Glomerular visceral epithelial cell (primary cell): ENCODE measurements around the gene PPARA.
A peak's percentile ranks its signal among the peaks of the same experiment; 100 is the strongest.
"Not testable (repeated sequence)": the region's sequence is repeated elsewhere in the genome, so short reads cannot be mapped to it uniquely, and the experiment has no call there.

Experiments used
- DNase-seq: peaks from one replicate; pipeline ENCODE4 v3.0.0-alpha.2; 2016; ENCODE audit errors: extremely low spot score

Gene PPARA

DNA sequence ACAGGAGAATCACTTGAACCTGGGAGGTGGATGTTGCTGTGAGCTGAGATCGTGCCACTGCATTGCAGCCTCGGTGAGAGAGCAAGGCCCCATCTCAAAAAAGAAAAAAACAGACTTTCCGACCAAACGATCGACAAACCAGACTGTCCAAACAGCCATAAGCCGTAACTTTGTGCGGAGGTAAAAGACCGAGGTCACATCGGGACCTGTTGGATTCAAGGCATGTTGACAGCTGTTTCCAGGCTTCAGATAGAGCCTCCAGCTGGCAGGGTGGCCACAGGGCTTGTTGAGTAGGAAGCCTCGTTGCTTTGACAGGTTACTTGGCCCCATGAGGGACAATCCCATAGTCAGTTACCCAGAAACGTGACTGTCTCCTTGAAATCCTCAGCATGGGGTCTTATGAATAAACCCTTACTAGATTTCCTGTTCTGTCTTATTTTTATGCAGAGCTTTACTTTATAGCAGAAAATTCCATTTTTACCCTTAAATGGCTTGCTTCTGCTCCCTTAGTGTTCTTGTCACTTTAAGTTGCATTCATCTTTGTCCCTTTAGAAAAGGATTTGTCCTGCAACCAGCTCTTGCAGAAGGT, 22.3 kb downstream of the PPARA start:
- no peak for DNase-seq

DNA sequence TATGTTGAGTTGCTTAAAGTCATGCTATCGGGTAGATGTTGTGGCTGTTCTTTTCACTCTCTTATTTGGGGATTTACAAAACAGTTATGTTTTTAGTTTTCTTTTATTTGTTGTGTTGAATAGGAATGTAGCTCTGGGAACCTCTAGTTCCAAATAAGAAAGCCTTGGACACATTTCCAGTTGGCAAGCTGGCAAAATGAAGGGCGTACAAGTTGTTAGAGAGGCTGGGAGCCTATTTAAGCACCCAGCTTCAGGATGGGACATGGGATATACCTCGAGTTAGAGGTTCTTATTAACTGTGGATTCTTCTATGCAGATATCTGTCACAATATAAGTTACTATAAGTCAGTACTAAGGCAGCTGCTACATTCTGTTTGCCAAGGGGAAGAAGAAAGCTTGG, 22.8 kb downstream of the PPARA start:
- no peak for DNase-seq

DNA sequence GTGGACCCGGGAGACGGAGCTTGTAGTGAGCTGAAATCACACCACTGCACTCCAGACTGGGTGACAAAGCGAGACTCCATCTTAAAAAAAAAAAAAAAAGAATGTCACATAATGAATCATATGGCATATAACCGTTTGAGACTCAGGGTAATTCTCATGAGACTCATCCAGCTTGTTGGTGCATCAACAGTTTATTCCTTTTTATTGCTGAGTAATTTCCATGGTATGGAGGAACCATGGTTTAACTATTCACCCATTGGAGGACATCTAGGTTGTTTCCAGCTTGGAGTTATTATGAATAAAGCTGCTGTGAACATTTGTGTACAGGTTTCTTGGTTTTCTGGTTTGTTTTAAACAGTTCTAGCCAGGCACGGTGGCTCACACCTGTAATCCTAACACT, 25.3 kb downstream of the PPARA start:
- DNase-seq = no peak

DNA sequence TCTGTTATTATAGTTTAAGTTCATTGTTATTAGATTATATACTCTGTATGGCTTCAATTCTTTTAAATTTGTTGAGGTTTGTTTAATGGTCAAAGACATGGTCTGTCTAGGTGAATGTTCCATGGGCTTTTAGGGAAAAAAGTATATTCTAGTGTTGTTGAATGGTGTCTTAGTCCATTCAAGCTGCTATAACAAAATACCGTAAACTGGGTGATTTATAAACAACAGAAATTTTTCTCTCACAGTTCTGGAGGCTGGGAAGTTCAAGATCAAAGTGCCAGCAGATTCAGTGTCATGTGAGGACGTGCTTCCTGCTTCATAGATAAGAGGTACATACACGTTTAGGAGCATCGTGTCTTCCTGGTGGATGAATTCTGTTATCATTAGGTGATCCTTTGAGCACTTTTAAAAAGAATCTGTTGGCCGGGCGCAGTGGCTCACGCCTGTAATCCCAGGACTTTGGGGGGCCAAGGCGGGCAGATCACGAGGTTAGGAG, 26.2 kb downstream of the PPARA start:
- no peak for DNase-seq

DNA sequence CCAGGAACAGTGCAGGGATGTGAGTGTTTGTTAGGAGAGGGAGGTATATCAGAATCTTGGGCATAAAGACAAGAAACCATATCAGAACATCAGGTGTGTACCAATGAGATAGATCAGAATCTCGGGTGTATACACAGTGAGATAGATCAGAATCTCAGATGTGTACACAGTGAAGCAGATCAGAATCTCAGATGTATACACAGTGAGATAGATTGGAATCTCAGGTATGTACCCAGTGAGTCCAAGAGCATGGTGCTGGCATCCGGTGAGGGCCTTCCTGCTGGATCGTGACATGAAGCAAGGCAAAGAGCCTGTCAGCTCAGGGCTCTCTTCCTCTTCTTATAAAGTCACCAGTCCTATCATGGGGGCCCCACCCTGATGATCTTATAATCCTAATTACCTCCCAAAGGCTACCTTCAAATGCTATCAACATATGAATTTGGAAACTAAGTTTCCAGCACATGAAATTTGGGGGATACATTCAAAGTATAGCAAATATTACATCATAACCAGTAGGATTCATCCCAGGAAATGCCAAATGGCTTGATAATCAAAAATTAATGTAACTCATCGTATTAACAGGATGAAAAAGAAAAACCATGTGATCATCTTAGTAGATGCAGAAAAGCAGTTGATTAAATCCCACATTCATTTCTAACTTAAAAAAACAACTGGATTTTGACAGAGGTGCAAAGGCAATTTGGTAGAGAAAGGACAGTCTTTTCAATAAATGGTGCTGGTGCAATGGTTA, 28.6 kb downstream of the PPARA start:
- DNase-seq = no peak

DNA sequence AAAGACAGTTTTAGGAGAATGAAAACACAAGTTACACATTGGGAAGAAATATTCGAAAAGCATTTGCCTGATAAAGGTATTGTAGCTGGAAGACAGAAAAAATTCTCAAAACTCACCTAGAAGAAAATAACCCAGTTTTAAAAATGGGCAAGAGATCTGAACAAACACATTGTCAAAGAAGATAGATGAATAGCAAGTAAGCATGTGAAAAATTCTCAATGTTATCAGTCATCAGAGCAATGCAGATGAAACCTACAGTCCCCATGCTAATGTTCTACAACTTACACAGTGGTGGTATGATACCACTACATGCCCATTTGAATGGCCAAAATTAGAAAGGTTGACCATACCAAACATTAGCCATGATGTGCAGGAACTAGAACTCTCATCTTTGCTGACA, 29.4 kb downstream of the PPARA start:
- no peak for DNase-seq

DNA sequence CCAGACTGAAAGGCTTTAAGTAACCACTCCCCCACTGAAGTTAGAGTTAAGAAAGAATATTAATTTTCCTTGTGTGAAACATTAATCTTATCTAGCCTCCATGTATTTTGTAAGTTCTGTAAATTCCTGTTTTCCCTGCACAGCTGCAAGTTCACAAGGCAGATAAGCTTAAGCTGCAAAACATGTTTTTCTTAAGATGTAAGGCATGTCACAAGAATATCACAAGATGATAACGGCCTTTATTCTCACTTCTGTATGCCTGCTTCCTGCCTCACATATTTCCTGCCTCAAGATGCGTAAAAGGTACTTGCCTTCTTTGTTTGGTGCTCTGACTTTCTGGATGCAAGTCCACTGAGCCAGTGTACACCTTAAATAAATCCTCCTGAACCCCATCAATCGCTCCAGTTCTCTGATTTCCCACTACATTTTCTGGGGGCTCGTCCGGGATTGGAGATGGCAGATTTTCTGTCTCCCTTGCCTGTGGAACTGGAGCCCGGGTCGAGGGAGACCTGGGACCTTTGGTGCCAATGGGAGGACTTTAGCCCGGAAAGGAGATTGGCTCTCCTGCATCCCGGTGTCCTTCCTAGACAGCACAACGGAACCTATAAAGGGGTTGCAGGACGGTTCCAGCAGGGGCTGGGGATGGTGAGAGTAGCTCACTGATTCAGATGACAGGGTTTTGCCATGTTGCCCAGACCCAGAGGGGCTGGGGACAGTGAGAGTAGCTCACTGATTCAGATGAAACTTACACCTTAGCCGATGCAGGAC, 30.2 kb downstream of the PPARA start:
- DNase-seq = no peak

DNA sequence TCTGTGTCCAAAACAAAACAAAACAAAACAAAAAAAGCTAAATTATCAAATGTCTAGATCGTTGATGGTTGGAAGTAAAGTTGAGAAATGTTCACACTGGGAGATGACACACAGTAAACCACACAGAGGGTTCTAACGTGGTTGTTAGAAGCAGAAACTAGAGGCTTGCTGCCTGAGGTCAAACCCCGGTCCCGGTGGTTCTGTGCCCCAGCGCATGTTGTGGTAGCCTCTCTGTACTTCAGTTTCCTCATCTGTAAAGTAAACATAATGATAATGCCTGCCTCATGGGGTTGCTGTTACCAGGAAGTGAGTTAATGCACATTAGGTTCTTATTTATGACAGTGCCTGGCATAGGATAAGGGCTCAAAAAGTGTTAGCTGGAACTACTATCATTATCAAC, 33.4 kb downstream of the PPARA start:
- DNase-seq = no peak

DNA sequence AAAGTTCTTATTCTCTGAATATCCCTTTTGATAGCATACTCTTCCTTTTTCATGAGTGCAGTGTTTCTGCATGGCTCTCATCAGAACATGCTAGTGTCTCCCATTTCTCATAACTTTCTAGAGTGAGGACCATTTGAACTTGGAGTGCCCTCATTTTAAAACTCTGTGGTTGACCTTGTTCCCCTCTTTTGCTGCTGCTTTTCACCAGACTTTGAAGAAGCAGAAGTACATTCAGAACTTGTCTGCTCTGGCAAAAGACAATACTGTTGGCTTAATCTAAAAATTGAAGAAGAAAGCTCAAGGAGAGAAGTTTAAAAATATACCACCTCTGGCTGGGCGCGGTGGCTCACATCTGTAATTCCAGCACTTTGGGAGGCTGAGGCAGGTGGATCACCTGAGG, 35.0 kb downstream of the PPARA start:
- DNase-seq = no peak

DNA sequence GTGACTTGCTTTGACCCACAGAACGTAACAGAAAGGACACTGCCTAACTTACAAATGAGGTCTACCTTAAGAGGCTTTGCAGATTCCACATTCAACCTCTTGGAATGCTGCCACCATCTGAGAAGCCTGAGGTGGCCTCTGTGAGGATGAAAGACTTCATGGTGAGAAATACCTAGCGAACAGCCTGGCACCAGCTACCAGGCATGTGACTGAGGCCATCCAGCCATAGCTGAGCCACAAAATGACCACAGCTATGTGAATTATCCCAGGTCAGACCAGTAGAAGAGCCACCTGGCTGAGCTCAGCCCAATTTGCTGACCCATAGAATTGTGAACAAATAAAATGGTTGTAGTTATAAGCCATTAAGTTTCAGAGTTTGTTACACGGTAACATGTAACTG, 37.5 kb downstream of the PPARA start:
- DNase-seq = peak; percentile 88

DNA sequence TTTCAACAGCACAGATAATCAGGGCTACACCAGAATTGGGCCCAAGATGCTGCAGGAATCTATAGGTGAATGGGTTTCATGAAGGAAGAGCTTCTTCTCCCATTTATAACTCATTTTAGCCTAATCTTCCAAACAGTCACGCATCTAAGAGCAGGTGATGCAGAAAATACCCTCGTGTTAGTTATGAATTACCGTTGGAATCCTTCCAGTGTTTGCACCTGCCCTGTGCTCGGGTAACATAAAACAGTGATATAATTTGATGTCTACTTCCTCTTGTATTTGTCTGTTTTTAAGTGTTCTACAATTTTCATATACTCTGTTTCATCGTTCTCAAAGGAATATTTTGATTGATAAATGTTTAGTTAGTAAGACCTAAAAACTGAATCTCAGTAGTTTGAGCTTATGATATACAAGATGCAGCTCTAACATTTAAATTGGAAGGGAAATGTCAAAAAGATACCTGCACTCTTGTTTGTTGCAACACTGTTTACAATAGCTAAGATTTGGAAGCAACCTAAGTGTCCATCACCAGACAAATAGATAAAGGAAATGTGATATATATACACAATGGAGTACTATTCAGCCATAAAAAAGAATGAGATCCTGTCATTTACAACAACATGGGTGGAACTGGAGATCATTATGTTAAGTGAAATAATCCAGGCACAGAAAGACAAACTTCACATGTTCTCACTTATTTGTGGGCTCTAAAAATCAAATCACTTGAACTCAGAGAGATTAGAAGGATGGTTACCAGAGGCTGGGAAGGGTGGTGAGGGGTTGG, 42.1 kb downstream of the PPARA start:
- no peak for DNase-seq

DNA sequence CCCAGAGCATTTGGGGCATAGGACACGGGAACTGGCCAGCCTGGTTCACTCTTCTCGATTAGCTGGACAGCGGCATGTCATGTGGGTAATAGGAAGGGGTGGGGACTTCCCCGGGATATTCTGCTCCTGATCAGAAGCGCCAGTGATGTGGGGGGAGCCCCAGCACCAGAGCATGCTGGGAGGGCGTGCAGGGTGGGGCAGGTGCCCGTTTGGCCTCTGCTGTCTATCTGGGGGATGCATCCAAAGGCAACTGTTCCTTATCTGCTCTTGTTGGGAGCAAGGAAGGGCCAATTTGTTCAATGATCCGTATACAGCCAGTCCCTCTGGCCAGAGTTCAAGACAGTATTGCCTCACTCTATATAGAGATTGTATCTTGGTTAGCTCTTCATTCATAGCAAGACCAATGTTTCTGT, 43.6 kb downstream of the PPARA start:
- no peak for DNase-seq

DNA sequence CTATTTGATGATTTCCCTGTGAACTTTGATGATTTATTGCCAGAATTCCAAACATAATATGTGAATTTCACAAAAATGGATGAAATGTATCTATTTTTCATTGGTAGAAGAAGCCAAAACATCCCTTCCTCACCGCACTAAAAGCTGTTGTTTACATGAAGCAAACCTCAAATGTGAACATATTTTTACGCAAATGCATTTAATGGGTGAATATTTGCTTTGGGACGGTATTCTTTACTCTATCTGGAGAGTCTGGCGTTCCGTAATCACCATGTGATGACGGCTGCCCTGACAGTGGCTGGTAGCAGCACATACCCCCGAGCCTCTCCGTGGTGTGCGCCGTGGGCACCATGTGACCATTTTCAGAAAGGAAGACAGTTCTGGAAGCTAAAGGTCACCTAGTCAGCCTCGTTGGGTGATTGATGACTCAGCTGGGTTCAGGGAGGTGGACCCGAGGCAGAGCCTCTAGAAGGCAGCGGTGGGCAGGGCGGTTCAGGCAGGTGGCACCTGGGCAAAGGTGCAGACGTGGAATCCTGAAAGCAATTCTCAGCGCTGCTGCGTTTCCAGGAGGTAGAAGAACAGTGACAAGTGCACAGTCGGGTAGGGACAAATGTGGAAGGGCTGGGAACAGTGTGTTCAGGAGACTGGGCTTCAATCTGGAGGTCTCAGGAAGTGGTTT, 45.3 kb downstream of the PPARA start:
- DNase-seq = no peak

DNA sequence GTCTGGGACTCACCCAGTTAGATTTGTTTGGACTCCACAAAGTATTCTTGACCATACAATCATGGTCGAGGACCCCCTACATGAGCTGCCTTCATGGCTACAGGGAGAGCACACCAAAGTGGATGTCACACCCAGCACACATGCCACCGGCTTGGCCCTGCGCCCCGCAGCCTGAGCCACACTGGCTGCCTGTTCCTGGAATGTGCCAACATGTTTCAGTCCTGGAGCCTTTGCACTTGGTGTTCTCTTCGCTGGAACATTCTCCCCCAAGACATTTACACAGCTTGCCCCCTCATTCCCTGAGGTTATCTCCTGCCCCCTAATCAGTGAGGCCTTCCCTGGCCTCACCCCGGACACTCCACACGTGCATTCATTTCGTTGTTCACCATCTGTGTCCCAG, 46.0 kb downstream of the PPARA start:
- DNase-seq = no peak

DNA sequence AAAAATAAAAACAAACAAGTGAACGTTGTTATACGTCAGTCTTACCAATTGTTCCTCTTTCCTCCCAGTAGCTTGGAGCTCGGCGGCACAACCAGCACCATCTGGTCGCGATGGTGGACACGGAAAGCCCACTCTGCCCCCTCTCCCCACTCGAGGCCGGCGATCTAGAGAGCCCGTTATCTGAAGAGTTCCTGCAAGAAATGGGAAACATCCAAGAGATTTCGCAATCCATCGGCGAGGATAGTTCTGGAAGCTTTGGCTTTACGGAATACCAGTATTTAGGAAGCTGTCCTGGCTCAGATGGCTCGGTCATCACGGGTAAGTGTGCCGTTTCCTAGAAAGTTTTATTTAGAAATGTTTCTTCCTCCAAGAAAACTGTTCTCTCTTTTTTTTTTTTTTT, 47.9 kb downstream of the PPARA start:
- no peak for DNase-seq

DNA sequence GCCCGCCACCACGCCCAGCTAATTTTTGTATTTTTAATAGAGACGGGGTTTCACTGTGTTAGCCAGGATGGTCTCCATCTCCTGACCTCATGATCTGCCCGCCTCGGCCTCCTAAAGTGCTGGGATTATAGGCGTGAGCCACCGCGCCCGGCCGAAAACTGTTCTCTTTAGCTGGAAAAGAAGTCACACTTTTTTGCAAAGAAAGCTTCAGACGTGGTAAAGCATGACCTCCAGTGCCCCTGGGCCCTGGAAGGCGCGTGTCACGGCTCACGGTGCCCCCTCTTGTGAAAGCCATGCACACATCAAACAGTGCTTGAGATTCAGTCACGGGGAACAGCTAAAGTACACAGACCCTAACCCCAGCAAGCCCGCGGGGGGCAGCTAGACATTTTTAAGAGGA, 48.5 kb downstream of the PPARA start:
- not testable (repeated sequence) for DNase-seq

DNA sequence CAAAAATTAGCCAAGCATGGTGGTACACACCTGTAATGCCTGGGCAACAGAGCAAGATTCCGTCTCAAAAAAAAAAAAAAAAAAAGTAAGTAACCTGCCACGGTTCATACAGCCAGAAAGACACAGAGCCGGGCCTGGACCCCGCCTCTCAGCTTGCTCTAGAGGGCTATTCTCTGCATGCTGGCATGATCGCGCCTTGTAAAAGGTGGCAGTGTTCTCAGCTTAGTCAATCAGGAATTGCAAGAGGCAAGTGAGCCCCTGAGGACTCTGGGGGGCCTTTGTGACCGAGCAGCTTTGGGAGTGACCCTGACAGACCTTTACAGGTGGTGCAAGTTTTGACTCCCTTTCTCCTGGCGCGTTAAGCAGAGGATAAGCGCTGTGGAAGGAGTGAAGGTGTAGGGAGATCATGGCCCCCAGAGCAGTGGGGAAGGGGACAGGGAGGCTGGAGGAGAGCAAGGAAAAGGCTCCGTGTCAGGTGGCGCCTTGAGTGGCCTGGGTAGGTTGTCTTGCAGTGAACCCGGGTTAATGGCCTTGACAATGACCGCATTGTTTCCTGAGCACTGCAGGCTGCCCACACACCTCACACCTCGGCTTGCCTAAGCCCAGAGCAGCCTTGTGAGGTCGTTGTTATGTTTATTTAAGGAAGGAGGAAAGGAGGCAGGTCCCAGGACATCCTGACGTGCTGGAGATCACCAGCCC, 50.9 kb downstream of the PPARA start:
- DNase-seq = no peak

DNA sequence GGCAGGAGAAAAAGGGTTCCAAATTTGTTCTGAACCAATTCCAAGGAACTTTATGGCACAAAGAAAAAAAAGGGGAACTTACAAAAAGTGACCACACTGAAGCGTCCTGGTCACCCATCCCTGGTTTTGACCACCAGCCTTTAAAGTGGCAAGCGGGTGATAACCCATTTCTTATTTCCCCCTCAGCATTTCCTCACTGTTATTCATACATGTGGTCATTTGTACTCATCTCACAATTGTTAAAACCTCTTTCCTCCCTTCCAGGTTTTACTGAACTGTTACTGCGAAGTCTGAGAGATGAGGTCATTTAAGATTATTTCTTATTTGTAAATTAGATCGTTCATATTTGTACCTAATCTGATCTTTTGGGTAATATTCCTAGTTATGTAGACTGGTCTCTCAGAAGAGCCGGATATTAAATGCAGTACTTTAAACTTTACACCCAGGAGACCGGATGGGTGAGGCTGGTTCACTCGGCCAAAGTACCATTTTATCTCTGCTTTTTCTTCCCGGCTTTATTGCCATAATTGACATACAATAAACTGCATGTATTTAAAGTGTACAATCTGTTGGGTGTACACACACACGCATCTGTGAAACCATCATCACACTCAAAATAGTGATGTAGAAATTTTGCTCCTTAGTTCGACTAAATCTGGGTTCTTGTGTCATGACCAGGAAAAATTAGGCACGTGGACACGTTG, 52.7 kb downstream of the PPARA start:
- no peak for DNase-seq

DNA sequence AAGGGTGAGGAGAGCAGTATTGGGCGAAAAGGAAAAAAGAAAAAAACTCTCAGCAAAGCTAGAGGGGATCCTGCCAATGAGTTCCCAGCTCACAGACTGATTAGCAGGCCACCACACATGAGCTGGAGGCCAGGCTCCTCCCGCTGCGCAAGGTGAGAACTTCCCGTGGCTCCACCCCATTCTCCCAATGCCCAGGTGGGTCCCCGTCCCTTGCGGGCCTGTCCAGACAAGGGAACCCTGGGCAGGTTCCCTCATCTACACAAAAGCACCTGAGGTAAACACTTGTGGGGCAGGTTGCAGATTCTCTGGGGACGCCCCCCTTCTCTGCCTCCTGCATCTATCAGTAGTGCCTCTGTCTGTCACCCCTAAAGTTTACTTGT, 53.3 kb downstream of the PPARA start:
- DNase-seq = no peak

DNA sequence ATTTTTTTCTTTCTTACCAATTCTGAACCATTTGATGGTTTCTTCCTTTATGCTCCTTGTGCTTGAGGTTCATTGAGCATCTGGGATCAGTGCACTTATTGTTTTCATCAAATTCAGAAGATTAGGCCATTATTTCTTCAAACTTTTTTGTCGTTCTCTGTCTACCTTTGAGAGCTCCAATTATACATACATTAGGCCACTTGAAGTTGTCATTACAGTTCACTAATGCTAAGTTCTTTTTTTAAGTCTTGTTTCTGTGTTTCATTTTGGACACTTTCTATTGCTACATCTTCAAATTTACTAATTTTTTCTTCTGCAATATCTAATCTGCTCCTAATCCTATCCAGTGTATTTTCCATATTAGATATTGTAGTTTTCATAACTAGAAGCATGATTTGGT, 58.9 kb downstream of the PPARA start:
- no peak for DNase-seq
